ENCODE results near the gene COBLL1.

COBLL1 gene

GRCh38 chr2:164760179-164760578 is 81.4 kb downstream of the COBLL1 start:
- Histone ChIP-seq H3K4me3 (ENCODE audit: low read length in 2 of 2) (peak overlapping the region in 1 of 2 donors; percentile 61), H3K36me3 (ENCODE audit: control insufficient read depth in 2 of 2, insufficient read depth in 2 of 2, low read length in 2 of 2) (no peaks in the 10 kb centered on the region), H3K27me3 (ENCODE audit: control insufficient read depth in 2 of 2, insufficient read depth in 2 of 2, low read length in 2 of 2) (no peaks in the 10 kb centered on the region), H3K9ac (ENCODE audit: low read depth in 1 of 2, low read length in 2 of 2) (peak overlapping the region in 1 of 2 donors; percentile 34), H3K27ac (ENCODE audit: low read depth in 2 of 2, low read length in 2 of 2) (peak overlapping the region in 1 of 2 donors; percentile 20), H3K9me3 (ENCODE audit: control insufficient read depth in 2 of 2, low read length in 2 of 2) (no peaks in the 10 kb centered on the region), H3K4me1 (ENCODE audit: control insufficient read depth in 2 of 2, insufficient read depth in 2 of 2, low read length in 2 of 2) (peaks cover 0 to 3% of the 10 kb centered on the region in 2 donors)

GRCh38 chr2:164757934-164758695 is 83.5 kb downstream of the COBLL1 start:
- Histone ChIP-seq H3K4me1 (ENCODE audit: control insufficient read depth in 2 of 2, insufficient read depth in 2 of 2, low read length in 2 of 2) (peaks cover 3% of the 10 kb centered on the region in 2 donors), H3K4me3 (ENCODE audit: low read length in 2 of 2) (no peak overlapping the region), H3K9ac (ENCODE audit: low read depth in 1 of 2, low read length in 2 of 2) (no peak overlapping the region), H3K9me3 (ENCODE audit: control insufficient read depth in 2 of 2, low read length in 2 of 2) (no peaks in the 10 kb centered on the region), H3K27me3 (ENCODE audit: control insufficient read depth in 2 of 2, insufficient read depth in 2 of 2, low read length in 2 of 2) (no peaks in the 10 kb centered on the region), H3K36me3 (ENCODE audit: control insufficient read depth in 2 of 2, insufficient read depth in 2 of 2, low read length in 2 of 2) (no peaks in the 10 kb centered on the region), H3K27ac (ENCODE audit: low read depth in 2 of 2, low read length in 2 of 2) (no peak overlapping the region)

- Histone ChIP-seq H3K9me3 (ENCODE audit: control insufficient read depth in 2 of 2, low read length in 2 of 2) (no peaks in the 10 kb centered on the region), H3K36me3 (ENCODE audit: control insufficient read depth in 2 of 2, insufficient read depth in 2 of 2, low read length in 2 of 2) (no peaks in the 10 kb centered on the region), H3K9ac (ENCODE audit: low read depth in 1 of 2, low read length in 2 of 2) (no peak overlapping the region), H3K27ac (ENCODE audit: low read depth in 2 of 2, low read length in 2 of 2) (no peak overlapping the region), H3K4me3 (ENCODE audit: low read length in 2 of 2) (no peak overlapping the region), H3K4me1 (ENCODE audit: control insufficient read depth in 2 of 2, insufficient read depth in 2 of 2, low read length in 2 of 2) (peaks cover 3% of the 10 kb centered on the region in 2 donors), H3K27me3 (ENCODE audit: control insufficient read depth in 2 of 2, insufficient read depth in 2 of 2, low read length in 2 of 2) (no peaks in the 10 kb centered on the region)
Observed at GRCh38 chr2:164756773-164757172, 84.8 kb downstream of the COBLL1 start.

GRCh38 chr2:164755952-164756351 is 85.7 kb downstream of the COBLL1 start:
- no peaks in the 10 kb centered on the region for H3K27me3 ChIP-seq (ENCODE audit: control insufficient read depth in 2 of 2, insufficient read depth in 2 of 2, low read length in 2 of 2)
- no peak overlapping the region for H3K9ac ChIP-seq (ENCODE audit: low read depth in 1 of 2, low read length in 2 of 2)
- peaks cover 3% of the 10 kb centered on the region in 2 donors for H3K4me1 ChIP-seq (ENCODE audit: control insufficient read depth in 2 of 2, insufficient read depth in 2 of 2, low read length in 2 of 2)
- peak overlapping the region in 1 of 2 donors; percentile 1 for H3K27ac ChIP-seq (ENCODE audit: low read depth in 2 of 2, low read length in 2 of 2)
- no peaks in the 10 kb centered on the region for H3K9me3 ChIP-seq (ENCODE audit: control insufficient read depth in 2 of 2, low read length in 2 of 2)
- no peak overlapping the region for H3K4me3 ChIP-seq (ENCODE audit: low read length in 2 of 2)
- H3K36me3 ChIP-seq (ENCODE audit: control insufficient read depth in 2 of 2, insufficient read depth in 2 of 2, low read length in 2 of 2): no peaks in the 10 kb centered on the region

- Histone ChIP-seq H3K9me3 (ENCODE audit: control insufficient read depth in 2 of 2, low read length in 2 of 2) (no peaks in the 10 kb centered on the region), H3K4me1 (ENCODE audit: control insufficient read depth in 2 of 2, insufficient read depth in 2 of 2, low read length in 2 of 2) (peaks cover 3% of the 10 kb centered on the region in 2 donors), H3K4me3 (ENCODE audit: low read length in 2 of 2) (peak overlapping the region in 1 of 2 donors; percentile 5), H3K9ac (ENCODE audit: low read depth in 1 of 2, low read length in 2 of 2) (peak overlapping the region in 1 of 2 donors; percentile 24), H3K27ac (ENCODE audit: low read depth in 2 of 2, low read length in 2 of 2) (peak overlapping the region; percentile 13 to 44), H3K36me3 (ENCODE audit: control insufficient read depth in 2 of 2, insufficient read depth in 2 of 2, low read length in 2 of 2) (no peaks in the 10 kb centered on the region), H3K27me3 (ENCODE audit: control insufficient read depth in 2 of 2, insufficient read depth in 2 of 2, low read length in 2 of 2) (no peaks in the 10 kb centered on the region)
Observed at GRCh38 chr2:164754157-164755093, 87.2 kb downstream of the COBLL1 start.

GRCh38 chr2:164752956-164753355 is 88.7 kb downstream of the COBLL1 start:
- Histone ChIP-seq H3K9ac (ENCODE audit: low read depth in 1 of 2, low read length in 2 of 2) (no peak overlapping the region), H3K4me1 (ENCODE audit: control insufficient read depth in 2 of 2, insufficient read depth in 2 of 2, low read length in 2 of 2) (peaks cover 0 to 3% of the 10 kb centered on the region in 2 donors), H3K36me3 (ENCODE audit: control insufficient read depth in 2 of 2, insufficient read depth in 2 of 2, low read length in 2 of 2) (no peaks in the 10 kb centered on the region), H3K9me3 (ENCODE audit: control insufficient read depth in 2 of 2, low read length in 2 of 2) (no peaks in the 10 kb centered on the region), H3K4me3 (ENCODE audit: low read length in 2 of 2) (no peak overlapping the region), H3K27ac (ENCODE audit: low read depth in 2 of 2, low read length in 2 of 2) (no peak overlapping the region), H3K27me3 (ENCODE audit: control insufficient read depth in 2 of 2, insufficient read depth in 2 of 2, low read length in 2 of 2) (no peaks in the 10 kb centered on the region)

- Histone ChIP-seq H3K9me3 (ENCODE audit: control insufficient read depth in 2 of 2, low read length in 2 of 2) (no peaks in the 10 kb centered on the region), H3K27ac (ENCODE audit: low read depth in 2 of 2, low read length in 2 of 2) (no peak overlapping the region), H3K4me3 (ENCODE audit: low read length in 2 of 2) (no peak overlapping the region), H3K27me3 (ENCODE audit: control insufficient read depth in 2 of 2, insufficient read depth in 2 of 2, low read length in 2 of 2) (no peaks in the 10 kb centered on the region), H3K36me3 (ENCODE audit: control insufficient read depth in 2 of 2, insufficient read depth in 2 of 2, low read length in 2 of 2) (no peaks in the 10 kb centered on the region), H3K4me1 (ENCODE audit: control insufficient read depth in 2 of 2, insufficient read depth in 2 of 2, low read length in 2 of 2) (no peaks in the 10 kb centered on the region), H3K9ac (ENCODE audit: low read depth in 1 of 2, low read length in 2 of 2) (no peak overlapping the region)
Observed at GRCh38 chr2:164747783-164748433, 93.7 kb downstream of the COBLL1 start.

GRCh38 chr2:164747140-164747539 is 94.5 kb downstream of the COBLL1 start:
- Histone ChIP-seq H3K27ac (ENCODE audit: low read depth in 2 of 2, low read length in 2 of 2) (no peak overlapping the region), H3K36me3 (ENCODE audit: control insufficient read depth in 2 of 2, insufficient read depth in 2 of 2, low read length in 2 of 2) (no peaks in the 10 kb centered on the region), H3K4me1 (ENCODE audit: control insufficient read depth in 2 of 2, insufficient read depth in 2 of 2, low read length in 2 of 2) (no peaks in the 10 kb centered on the region), H3K4me3 (ENCODE audit: low read length in 2 of 2) (no peak overlapping the region), H3K27me3 (ENCODE audit: control insufficient read depth in 2 of 2, insufficient read depth in 2 of 2, low read length in 2 of 2) (no peaks in the 10 kb centered on the region), H3K9me3 (ENCODE audit: control insufficient read depth in 2 of 2, low read length in 2 of 2) (no peaks in the 10 kb centered on the region), H3K9ac (ENCODE audit: low read depth in 1 of 2, low read length in 2 of 2) (no peak overlapping the region)

GRCh38 chr2:164746713-164747112 is 94.9 kb downstream of the COBLL1 start:
- H3K27me3 ChIP-seq (ENCODE audit: control insufficient read depth in 2 of 2, insufficient read depth in 2 of 2, low read length in 2 of 2): no peaks in the 10 kb centered on the region
- no peaks in the 10 kb centered on the region for H3K9me3 ChIP-seq (ENCODE audit: control insufficient read depth in 2 of 2, low read length in 2 of 2)
- no peak overlapping the region for H3K4me3 ChIP-seq (ENCODE audit: low read length in 2 of 2)
- H3K27ac ChIP-seq (ENCODE audit: low read depth in 2 of 2, low read length in 2 of 2): no peak overlapping the region
- no peaks in the 10 kb centered on the region for H3K4me1 ChIP-seq (ENCODE audit: control insufficient read depth in 2 of 2, insufficient read depth in 2 of 2, low read length in 2 of 2)
- H3K9ac ChIP-seq (ENCODE audit: low read depth in 1 of 2, low read length in 2 of 2): no peak overlapping the region
- H3K36me3 ChIP-seq (ENCODE audit: control insufficient read depth in 2 of 2, insufficient read depth in 2 of 2, low read length in 2 of 2): no peaks in the 10 kb centered on the region
